ENCODE results near the gene CLDN16.

The CLDN16 gene

DNA sequence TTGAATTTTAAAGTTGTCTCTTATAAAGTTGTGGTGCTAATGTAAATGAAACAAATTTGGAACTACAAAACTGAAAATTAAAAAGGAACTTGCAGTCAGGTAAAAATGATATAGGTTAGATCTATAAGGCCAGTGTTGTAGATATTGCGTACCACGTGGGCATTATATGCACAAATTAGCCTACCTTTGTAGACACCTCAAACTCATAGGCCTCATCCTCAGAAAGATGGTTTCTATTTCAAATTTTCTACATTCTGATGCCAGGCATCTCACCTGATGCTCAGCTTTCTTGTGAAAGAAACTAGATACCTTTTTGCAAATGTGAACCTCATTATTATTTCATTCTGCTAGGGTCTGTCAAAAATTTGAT is 36.1 kb downstream of the CLDN16 start:
- H2AFZ ChIP-seq (ENCODE audit: low read length) = no peak overlapping the region
- no peaks in the 10 kb centered on the region for H3F3A ChIP-seq (ENCODE audit: insufficient read depth, low read length)
- no peaks in the 10 kb centered on the region for H3K9me3 ChIP-seq (ENCODE audit: low read length)
- H4K20me1 ChIP-seq (ENCODE audit: insufficient read depth, low read length) = no peaks in the 10 kb centered on the region
- TF ChIP-seq, protein P1, sequence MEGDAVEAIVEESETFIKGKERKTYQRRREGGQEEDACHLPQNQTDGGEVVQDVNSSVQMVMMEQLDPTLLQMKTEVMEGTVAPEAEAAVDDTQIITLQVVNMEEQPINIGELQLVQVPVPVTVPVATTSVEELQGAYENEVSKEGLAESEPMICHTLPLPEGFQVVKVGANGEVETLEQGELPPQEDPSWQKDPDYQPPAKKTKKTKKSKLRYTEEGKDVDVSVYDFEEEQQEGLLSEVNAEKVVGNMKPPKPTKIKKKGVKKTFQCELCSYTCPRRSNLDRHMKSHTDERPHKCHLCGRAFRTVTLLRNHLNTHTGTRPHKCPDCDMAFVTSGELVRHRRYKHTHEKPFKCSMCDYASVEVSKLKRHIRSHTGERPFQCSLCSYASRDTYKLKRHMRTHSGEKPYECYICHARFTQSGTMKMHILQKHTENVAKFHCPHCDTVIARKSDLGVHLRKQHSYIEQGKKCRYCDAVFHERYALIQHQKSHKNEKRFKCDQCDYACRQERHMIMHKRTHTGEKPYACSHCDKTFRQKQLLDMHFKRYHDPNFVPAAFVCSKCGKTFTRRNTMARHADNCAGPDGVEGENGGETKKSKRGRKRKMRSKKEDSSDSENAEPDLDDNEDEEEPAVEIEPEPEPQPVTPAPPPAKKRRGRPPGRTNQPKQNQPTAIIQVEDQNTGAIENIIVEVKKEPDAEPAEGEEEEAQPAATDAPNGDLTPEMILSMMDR (IDR thresholded peaks at IDR 0.05; ENCODE audit: low read length) = no peak
- no peak for TF ChIP-seq EZH2 (IDR thresholded peaks at IDR 0.05; ENCODE audit: borderline replicate concordance, low read length)
- no peaks in the 10 kb centered on the region for H3K36me3 ChIP-seq (ENCODE audit: insufficient read depth, low read length)
- no peaks in the 10 kb centered on the region for H3K9me2 ChIP-seq (ENCODE audit: low read depth, low read length)
- H3K4me3 ChIP-seq (ENCODE audit: low read depth, low read length, poor library complexity, severe bottlenecking) = no peak overlapping the region
- H3K4me1 ChIP-seq (ENCODE audit: insufficient read depth, low read length, severe bottlenecking) = no peaks in the 10 kb centered on the region
- no peaks in the 10 kb centered on the region for H3K27me3 ChIP-seq (ENCODE audit: insufficient read depth, low read length)
- H3K9ac ChIP-seq (ENCODE audit: low read length) = no peak overlapping the region
- H3K27ac ChIP-seq (ENCODE audit: low read depth, low read length, poor library complexity, severe bottlenecking) = no peak overlapping the region
- no peaks in the 10 kb centered on the region for H3K79me2 ChIP-seq (ENCODE audit: insufficient read depth, low read length)
- no peak overlapping the region for H3K4me2 ChIP-seq (ENCODE audit: low read length)

DNA sequence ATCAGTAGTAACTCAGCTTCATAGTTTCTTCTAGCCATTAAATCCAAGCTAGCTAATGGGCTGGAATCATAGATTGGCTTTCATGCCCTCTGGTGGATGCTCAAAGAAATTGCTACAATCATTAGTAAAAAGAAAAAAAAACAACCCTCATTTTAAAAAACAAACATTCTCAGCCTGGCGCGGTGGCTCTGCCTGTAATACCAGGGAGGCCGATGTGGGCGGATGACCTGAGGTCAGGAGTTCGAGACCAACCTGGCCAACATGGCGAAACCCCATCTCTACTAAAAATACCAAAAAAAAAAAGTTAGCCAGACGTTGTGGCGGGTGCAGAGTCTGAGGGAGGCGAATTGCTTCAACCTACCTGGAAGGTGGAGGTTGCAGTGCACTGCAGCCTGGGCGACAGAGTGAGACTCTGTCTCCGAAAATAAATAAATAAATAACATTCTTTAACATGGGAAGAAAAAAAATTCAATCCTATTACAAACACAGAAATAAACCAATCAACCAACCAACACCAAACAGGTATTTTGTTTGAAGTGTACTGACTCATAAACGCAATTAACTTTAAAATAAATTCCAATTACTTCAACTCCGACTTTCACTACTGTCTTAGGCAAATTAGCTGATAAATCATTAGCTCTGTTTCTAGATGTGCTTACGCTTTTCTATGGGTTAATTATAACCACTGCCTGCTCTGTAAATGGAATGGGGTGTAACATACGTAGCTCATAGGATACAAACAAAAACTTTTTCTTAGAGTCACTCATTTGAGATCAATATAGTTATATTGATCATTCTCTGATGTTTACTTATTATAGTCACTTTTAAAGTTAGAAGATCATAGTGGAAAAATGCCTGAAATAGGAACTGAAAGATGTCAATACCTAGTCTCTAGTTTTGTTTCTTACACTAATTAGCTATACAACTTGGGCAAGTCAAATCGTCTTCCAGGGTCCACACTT is 36.8 kb downstream of the CLDN16 start:
- Histone ChIP-seq H3K79me2 (ENCODE audit: insufficient read depth, low read length) (no peaks in the 10 kb centered on the region), H3K9me3 (ENCODE audit: low read length) (no peaks in the 10 kb centered on the region), H3K4me2 (ENCODE audit: low read length) (no peak overlapping the region), H3K27me3 (ENCODE audit: insufficient read depth, low read length) (no peaks in the 10 kb centered on the region), H3K36me3 (ENCODE audit: insufficient read depth, low read length) (no peaks in the 10 kb centered on the region), H3F3A (ENCODE audit: insufficient read depth, low read length) (no peaks in the 10 kb centered on the region), H3K4me3 (ENCODE audit: low read depth, low read length, poor library complexity, severe bottlenecking) (no peak overlapping the region), H3K27ac (ENCODE audit: low read depth, low read length, poor library complexity, severe bottlenecking) (no peak overlapping the region), H3K9me2 (ENCODE audit: low read depth, low read length) (no peaks in the 10 kb centered on the region), H2AFZ (ENCODE audit: low read length) (no peak overlapping the region), H4K20me1 (ENCODE audit: insufficient read depth, low read length) (no peaks in the 10 kb centered on the region), H3K9ac (ENCODE audit: low read length) (no peak overlapping the region), H3K4me1 (ENCODE audit: insufficient read depth, low read length, severe bottlenecking) (no peaks in the 10 kb centered on the region)
- TF ChIP-seq EZH2 (IDR thresholded peaks at IDR 0.05; ENCODE audit: borderline replicate concordance, low read length) = no peak
- TF ChIP-seq, protein P1 (IDR thresholded peaks at IDR 0.05; ENCODE audit: low read length) = peak; percentile 77

GRCh38 chr3:190425833-190426232 is 37.9 kb downstream of the CLDN16 start:
- Histone ChIP-seq H3K27me3 (ENCODE audit: insufficient read depth, low read length) (no peaks in the 10 kb centered on the region), H3K79me2 (ENCODE audit: insufficient read depth, low read length) (no peaks in the 10 kb centered on the region), H3K27ac (ENCODE audit: low read depth, low read length, poor library complexity, severe bottlenecking) (no peak overlapping the region), H3F3A (ENCODE audit: insufficient read depth, low read length) (no peaks in the 10 kb centered on the region), H3K4me2 (ENCODE audit: low read length) (no peak overlapping the region), H3K9me3 (ENCODE audit: low read length) (no peaks in the 10 kb centered on the region), H2AFZ (ENCODE audit: low read length) (no peak overlapping the region), H3K4me3 (ENCODE audit: low read depth, low read length, poor library complexity, severe bottlenecking) (no peak overlapping the region), H3K9me2 (ENCODE audit: low read depth, low read length) (no peaks in the 10 kb centered on the region), H3K36me3 (ENCODE audit: insufficient read depth, low read length) (no peaks in the 10 kb centered on the region), H3K4me1 (ENCODE audit: insufficient read depth, low read length, severe bottlenecking) (no peaks in the 10 kb centered on the region), H3K9ac (ENCODE audit: low read length) (no peak overlapping the region), H4K20me1 (ENCODE audit: insufficient read depth, low read length) (no peaks in the 10 kb centered on the region)
- TF ChIP-seq EZH2 (IDR thresholded peaks at IDR 0.05; ENCODE audit: borderline replicate concordance, low read length) = no peak
- TF ChIP-seq, protein P1 (IDR thresholded peaks at IDR 0.05; ENCODE audit: low read length) = no peak
